D721Med (cell line): ENCODE measurements around the gene RAB4B.

Source experiments
- DNase-seq: peaks from one replicate; pipeline ENCODE4 v3.0.0; 2011; ENCODE audit warnings: low spot score; ENCODE audit not compliant: insufficient read length
- FAIRE-seq: peaks from 2 replicates; lab custom pipeline; 2011; peaks lifted over from hg19 to GRCh38; lab: Jason Lieb, UNC
- CTCF ChIP-seq: IDR thresholded peaks from 2 replicates; pipeline ENCODE4 v1.5.1; 2012; ENCODE audit warnings: mild to moderate bottlenecking, control low read depth; ENCODE audit not compliant: insufficient read depth; ENCODE audit errors: missing control alignments

RAB4B gene

GRCh38 chr19:40739030-40739839, 38.8 kb upstream of the RAB4B start:
- DNase-seq, result no peak
- no peak for FAIRE-seq
- no peak for TF ChIP-seq CTCF

GRCh38 chr19:40739871-40740703, 38.0 kb upstream of the RAB4B start:
- no peak for FAIRE-seq
- no peak for DNase-seq
- TF ChIP-seq CTCF, result no peak

- FAIRE-seq, result no peak
- no peak for TF ChIP-seq CTCF
- no peak for DNase-seq
These were observed 37.3 kb upstream of the RAB4B start for GRCh38 chr19:40740747-40741146.

- DNase-seq, result no peak
- peak; percentile 4 for TF ChIP-seq CTCF
- FAIRE-seq, result no peak
These were observed 36.3 kb upstream of the RAB4B start for GRCh38 chr19:40741527-40742390.

- FAIRE-seq, result no peak
- DNase-seq, result no peak
- no peak for TF ChIP-seq CTCF
These were observed 35.6 kb upstream of the RAB4B start for GRCh38 chr19:40742477-40742876.

GRCh38 chr19:40742886-40743285, 35.2 kb upstream of the RAB4B start:
- DNase-seq, result no peak
- no peak for FAIRE-seq
- no peak for TF ChIP-seq CTCF
